ENCODE measurements around the gene SYT17.
"Not testable (repeated sequence)": the region's sequence is repeated elsewhere in the genome, so short reads cannot be mapped to it uniquely, and the experiment has no call there.

The SYT17 gene

DNA sequence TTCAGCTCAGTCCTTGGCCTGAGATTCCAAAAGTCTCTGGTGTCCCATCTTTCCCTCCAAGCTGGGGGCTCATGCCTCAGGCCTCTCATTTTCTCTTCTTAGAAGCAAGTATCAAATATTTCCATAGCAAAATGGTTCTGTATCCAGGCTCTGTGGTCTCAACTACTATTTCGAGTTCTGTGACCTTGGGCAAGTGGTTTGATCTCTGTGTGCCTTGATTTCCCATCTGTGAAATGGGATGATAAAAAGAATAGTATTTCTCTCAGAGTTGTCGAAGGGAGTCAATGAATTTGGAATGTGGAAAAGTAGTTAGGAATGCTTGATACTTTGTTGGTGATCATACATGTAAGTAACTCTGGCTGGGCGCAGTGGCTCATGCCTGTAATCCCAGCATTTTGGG is 6.4 kb downstream of the SYT17 start:
- DNase-seq (ENCODE audit: low spot score): no peak

DNA sequence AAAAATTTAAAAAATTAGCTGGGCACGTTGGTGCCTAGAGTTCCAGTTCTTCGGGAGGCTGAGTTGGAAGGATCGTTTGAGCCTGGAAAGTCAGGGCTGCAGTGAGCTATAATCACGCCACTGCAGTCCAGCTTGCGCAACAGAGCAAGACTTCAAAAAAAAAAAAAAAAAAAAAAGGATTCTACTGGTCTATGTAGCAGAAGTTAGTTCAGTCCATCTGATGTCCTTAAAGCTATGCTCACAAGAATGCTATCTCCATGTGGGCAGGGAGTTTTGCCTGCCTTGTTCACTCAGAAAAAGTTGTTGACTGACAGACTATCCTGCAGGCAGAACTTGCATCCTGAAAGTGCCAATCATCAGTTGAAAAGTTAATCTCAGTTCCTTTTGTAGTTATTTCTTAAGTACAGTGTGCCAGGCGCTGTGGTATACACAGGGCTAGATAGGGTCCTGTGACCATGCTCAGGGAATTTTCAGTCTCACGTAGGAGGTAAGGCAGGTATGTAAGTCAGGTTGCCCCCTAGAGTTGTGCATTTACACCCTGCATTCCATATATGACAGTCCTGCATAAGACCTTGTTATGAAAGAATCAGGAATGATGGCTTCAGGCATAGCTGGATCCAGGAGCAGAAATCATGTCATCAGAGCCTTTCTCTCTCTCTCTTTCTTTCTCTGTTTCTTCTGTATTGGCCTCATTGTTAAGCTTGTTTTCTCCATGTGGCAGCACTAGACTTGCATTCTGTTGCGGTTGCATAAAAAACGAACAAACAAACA is 7.6 kb downstream of the SYT17 start:
- no peak for DNase-seq (ENCODE audit: low spot score)

DNA sequence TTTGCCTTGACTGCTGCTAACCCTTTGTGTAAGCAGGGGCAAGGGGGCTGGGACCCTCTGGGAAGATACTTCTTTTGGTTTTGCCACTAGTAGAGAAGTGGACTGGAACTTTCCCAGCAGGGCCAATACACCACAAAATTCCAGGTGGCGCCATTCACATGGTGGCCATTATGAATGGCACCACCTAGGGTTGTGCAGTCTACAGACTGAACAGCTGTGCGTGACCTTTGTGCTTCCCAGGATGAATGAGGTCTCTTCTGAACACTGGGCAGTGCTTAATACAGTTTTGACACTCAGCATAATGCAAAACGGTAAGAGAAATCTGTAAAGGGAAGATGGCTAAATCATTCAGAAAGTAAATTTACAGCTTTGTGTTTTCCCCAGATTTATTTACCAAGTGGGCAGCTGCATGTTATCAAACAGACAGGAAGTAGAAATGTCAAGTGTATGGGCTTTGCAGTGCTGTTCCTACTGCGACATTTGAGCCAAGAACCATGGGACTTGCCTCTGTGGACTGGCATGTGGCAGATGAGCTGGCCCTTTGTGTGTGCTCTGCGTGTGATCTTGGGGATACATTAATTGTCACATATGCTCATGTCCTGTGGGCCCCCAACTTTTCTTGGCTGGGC is 9.2 kb downstream of the SYT17 start:
- DNase-seq (ENCODE audit: low spot score): no peak

DNA sequence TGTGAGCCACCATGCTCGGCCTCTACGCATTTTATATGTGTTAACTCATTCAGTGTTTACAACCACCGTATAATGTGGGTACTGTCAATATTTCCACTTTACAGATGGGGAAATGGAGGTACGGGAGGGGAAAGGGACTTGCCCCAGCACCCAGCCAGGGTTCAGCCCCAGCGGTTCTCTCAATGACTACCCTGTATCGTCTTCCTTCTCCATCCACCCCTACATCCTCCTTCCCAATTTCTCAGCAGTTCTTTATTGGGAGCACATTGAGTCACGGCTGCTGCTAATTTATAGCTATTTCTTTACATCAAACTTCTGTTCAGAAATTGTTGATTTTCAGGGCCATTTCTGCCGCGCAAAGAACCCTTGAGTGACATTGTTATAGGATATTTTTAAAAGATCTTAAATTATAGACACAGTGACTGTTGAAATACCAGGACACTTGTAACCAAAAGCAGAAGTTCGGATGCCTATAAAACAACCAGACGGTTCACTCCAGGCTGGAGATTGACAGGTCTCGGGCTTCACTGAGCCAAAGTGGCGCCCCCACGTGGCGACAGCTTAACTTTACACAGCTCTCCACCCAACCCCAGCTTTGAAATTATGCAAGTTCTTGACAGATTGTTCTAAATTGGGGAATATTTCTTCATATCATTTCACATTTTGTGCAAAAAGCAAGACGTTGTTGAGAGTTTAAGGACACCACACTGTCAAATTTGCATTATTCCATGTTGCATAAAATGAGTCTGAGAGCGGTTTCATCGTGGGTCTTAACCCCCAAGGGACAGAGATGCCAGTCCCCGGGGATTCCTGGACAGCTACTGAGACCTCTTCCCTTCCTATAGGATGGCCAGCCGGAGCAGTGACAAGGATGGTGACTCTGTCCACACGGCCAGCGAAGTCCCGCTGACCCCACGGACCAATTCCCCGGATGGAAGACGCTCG is 11.8 kb downstream of the SYT17 start:
- DNase-seq (ENCODE audit: low spot score): peak; percentile 28

DNA sequence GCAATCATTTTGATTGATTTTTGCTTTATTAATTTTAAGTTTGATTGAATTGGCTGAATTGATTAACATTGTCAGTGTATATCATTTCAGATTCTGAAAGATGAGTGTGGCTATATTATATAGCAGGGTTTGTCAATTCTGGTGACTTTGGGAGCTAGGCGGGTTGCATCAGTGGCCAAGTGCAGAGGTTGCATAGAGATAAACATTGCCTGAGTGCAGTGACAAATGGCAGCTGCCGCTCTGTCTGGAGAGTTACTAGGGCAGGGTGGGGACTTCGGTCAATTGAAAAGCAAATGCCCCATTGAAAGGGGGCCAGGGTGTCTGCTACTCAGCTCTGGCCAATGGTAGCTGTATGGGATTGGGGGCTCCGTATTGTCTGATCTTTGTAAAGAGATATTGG is 12.7 kb downstream of the SYT17 start:
- no peak for DNase-seq (ENCODE audit: low spot score)

DNA sequence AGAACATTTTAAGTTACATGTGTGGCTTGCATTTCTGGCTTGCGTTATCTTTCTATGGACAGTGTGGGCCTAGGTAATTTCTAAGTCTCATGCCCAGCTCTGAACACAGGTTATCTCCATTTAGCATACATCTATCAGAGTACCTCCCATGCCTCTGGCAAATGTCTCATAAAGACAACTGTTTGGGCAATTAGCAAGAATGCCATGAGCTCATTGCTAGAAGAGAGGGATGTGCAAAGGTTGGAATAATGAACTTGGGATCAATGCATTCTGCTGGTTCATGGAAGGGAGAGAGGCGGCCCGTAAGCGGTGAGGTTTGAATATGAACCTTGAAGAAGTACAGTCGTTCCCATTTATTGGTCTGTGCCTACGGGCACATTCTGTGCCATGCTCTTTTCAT is 14.4 kb downstream of the SYT17 start:
- no peak for DNase-seq (ENCODE audit: low spot score)

DNA sequence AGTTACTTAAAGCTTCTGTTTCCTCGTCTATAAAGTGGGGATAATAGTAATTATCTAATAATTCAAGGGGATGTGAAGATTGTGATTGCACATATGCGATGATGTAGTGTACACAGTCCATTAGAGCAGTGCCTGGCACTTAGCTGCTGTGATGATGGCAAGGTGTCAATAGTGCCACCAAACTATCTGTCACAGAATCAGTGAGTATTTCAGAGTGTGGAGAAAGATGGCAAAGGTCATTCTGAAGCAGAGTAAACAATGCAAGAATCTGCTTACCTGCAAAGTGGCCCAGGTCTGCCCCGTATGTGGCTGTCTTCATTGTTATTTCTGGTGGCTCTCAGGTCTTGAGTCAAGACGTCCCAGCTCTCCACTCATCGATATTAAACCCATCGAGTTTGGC is 15.1 kb downstream of the SYT17 start:
- DNase-seq (ENCODE audit: low spot score): no peak

DNA sequence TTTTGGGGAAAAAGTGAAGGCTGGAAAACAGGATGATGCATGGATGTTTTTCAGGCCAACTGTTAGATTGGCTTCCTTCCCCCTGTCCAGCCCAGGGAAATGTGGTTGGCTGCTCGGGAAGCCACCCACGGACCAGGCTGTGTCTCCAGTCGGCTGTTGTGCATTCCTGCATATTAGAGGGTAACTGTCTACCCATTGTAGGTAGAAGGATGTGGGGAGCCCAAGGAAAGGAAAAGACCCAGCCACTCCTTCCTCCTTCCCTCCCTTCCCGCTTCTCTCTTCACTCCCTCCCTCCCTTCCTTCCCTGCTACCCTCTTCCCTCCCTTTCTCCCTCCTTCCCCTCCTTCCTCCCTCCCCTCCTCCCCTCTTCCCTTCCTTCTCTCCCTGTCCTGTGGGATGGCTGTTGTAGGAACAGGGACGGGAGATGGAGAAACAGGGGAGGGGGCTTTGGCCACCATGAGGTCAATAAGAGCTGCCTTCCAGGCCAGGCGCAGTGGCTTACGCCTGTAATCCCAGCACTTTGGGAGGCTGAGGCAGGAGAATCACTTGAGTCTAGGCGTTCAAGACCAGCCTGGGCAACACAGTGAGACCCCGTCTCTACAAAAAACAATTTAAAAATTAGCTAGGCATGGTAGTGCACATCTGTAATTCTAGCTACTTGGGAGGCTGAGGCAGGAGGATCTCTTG is 16.9 kb downstream of the SYT17 start:
- no peak for DNase-seq (ENCODE audit: low spot score)

DNA sequence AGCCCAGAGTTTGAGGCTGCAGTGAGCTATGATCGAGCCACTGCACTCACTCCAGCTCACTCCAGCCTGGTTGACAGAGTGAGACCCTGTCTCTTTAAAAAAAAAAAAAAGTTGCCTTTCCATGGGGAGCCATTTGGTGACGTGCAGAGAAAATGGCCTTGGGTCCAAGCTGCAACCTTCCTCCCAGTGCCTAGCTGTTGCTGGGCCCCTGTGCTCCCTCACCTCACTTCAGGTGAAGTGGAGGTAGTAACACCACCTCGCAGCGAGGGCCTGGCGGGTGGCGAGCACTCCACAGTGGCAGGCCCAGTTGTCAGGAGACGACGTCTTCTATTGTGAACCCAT is 17.4 kb downstream of the SYT17 start:
- DNase-seq (ENCODE audit: low spot score): no peak

DNA sequence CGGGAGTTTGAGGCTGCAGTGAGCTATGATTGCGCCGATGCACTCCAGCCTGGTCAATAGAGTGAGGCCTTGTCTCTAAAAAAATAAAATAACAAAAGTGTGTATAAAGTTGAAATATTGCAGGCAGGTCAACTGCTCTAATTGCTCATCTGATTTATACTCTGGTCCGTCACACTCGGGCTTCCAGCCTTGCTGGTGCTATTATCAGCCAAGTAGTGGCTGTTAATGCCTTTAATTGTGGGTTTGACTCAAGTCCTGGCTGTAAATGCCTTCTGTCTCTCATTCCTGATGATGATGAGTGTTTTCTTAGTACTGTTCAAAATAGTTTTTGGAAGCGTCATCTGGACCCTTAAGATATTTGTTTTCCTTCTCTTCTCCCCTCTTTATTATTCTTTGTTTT is 18.4 kb downstream of the SYT17 start:
- no peak for DNase-seq (ENCODE audit: low spot score)

DNA sequence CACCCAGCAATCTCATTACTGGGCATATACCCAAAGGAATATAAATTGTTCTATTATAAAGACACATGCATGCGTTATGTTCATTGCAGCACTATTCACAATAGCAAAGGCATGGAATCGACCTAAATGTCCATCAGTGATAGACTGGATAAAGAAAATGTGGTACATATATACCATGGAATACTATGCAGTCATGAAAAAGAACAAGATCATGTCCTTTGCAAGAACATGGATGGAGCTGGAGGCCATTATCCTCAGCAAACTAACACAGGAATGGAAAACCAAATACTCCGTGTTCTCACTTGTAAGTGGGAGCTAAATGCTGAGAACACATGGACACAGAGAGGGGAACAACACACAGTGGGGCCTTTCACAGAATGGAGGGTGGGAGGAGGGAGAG is 19.9 kb downstream of the SYT17 start:
- not testable (repeated sequence) for DNase-seq (ENCODE audit: low spot score)

DNA sequence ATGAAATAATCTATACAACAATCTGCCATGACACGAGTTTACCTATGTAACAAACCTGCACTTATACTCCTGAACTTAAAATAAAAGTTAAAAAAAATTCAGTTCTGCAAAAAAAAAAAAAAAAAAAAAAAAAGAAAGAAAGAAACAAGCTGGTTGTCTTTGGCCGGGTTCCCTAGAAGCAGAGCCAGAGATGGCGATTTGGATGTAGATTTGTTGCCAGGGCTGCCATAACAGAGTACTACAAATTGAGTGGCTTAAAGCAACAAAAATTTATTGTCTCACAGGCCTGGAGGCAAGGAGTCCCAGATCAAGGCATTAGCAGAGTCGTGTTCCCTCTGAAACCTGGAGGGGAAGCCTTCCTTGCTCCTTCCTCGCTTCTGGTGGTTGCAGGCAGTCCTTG is 20.4 kb downstream of the SYT17 start:
- DNase-seq (ENCODE audit: low spot score): no peak

DNA sequence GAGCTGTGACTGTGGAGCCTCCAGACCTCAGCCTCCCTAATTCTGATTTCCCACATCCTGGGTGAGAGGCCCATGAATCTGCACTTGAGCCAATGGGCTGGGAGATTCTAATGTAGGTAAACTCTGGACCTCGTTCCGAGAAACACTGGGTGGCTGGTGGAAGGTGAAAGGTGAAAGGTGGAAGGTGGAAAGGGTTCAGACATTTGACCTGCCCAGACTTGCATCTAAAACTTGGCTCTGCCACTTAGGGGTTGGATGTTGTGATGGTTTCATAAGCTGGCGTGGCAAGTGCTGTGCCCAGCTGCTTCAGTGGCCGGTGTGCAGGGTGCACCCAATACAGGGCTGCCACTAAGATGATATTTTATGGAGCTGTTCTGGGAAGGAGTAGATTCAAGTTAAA is 24.8 kb downstream of the SYT17 start:
- DNase-seq (ENCODE audit: low spot score): no peak

DNA sequence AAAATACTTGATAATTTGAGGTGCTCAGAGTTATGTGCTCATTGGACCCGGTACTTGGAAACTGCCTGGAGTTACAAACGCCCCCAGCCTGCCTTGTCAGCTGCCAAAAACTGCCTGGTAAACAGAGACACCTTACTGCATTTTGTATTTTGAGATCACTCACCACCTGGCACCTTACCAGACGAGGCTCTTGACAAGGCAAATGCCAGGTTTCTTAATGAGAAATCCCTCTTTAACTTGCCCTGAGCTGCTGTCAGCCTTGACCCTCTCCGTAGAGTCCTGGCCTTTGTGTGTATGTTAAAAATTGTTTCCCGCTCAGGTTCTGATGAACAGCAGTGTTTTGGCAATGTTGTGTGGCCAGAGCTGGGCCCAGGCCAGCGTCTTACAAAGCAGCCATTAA is 28.8 kb downstream of the SYT17 start:
- no peak for DNase-seq (ENCODE audit: low spot score)

DNA sequence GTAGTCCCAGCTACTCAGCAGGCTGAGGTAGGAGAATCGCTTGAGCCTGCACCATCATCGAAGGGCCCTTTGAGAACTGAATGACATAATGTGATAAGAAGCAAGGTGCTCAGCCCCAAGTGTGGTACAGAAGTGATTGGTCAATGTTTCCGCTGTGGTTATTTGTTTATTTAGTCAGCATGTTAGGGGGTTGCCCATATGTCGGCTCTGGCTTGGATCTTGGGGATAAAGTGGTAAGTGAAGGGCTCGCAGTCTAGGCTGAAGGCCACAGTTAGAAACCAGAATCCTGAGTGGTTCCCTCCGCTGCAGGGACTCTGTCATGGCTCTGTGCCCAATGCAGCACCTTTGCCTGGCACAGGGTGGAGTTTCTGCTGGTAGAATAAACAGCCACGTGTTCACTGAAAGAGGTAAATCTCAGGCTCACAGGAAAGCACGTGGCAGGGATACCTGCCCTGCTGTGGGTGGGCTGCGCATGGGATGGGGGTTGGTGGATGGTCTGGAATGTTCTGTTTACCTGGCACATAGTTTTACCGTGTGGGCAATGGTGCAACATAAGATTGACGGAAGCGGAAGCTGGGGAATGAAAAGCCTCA is 35.4 kb downstream of the SYT17 start:
- DNase-seq (ENCODE audit: low spot score): no peak

DNA sequence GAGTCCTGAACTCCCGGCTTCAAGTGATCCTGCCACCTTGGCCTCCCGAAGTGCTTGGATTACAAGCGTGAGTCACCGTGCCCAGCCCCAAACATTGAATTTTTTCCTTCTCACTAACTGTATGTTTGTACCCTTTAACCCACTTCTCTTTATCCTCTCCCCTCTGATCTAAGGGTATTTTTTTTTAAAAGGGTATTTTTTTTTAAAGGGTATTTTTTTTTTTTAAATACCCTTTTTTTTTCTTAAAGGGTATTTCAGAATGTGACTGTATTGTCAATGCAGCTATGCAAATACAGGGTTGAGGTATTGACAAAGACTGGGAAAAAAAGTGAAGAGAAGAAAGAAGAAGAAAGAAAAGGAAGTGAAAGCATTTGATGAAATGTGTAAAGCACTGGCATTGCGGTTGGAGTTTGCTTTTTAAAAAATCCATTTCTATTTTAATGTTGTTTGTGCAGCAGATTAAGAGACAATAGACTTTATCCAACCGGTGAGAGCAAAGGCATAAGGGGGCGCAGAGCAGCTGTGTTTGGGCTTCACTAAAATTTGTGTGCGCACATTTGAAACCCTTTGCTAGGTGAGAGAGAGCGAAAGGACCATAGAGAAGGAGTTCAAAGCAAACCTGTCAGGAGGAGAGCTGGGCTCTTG is 42.4 kb downstream of the SYT17 start:
- DNase-seq (ENCODE audit: low spot score): no peak

DNA sequence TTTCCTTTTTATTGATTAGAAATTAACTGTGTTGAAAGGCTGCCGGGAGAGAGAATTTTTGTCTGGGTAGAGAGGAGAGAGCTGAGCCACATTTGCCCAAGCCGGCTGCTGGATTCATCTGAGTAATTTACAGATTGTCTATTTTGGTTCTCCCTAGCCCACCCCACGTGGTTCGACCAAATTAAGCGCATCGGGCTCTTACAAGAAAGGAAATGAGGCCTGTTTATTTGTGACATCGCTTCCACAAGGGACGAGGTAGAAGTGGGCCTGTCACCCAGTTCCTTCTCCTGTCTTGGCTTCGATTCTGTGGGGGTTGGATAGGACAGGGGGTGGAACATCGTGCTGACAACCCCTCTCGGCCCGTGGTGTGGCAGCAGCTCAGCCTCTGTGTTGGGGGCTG is 42.9 kb downstream of the SYT17 start:
- no peak for DNase-seq (ENCODE audit: low spot score)

DNA sequence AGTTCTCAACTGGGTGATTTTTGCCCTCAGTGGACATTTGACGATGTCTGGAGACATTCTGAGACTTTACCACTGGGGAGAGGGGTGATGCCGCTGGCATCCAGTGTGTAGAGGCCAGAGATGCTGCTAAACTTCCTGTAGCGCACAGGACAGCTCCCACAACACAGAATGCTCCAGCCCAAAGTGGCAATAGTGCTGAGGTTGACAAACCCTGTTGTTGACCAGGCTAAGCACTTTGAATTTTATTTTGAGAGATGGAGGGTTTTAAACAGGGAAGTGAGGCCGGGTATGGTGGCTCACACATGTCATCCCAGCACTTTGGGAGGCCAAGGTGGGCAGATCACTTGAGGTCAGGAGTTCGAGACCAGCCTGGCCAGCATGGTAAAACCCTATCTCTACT is 44.0 kb downstream of the SYT17 start:
- no peak for DNase-seq (ENCODE audit: low spot score)

DNA sequence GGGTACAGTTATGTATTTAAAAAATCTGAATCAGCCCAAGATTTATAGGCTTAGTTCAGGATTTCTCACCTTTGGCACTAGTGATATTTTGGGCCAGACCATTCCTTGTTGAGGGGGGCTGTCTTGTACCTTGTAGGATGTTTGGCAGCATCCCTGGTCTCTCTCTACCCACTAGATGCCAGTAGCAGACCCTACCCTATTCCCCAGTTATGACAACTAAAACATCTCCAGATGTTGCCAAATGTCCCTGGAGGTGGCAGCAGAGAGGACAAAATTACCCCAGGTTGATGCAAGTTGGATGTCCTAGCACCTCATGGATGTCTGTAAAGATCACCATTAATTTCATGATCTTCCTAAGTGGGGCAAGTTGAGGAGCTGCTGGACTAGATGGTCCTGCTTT is 45.8 kb downstream of the SYT17 start:
- no peak for DNase-seq (ENCODE audit: low spot score)

DNA sequence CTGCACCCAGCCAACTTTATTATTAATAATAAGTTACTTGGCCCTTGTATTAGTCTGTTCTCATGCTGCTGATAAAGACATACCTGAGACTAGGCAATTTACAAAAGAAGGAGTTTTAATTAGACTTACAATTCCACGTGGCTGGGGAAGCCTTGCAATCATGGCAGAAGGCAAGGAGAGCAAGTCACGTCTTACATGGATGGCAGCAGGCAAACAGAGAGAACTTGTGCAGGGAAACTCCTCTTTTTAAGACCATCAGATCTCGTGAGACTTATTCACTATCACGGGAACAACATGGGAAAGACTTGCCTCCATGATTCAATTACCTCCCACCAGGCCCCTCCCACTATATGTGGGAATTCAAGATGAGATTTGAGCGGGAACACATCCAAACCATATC is 47.7 kb downstream of the SYT17 start:
- no peak for DNase-seq (ENCODE audit: low spot score)

DNA sequence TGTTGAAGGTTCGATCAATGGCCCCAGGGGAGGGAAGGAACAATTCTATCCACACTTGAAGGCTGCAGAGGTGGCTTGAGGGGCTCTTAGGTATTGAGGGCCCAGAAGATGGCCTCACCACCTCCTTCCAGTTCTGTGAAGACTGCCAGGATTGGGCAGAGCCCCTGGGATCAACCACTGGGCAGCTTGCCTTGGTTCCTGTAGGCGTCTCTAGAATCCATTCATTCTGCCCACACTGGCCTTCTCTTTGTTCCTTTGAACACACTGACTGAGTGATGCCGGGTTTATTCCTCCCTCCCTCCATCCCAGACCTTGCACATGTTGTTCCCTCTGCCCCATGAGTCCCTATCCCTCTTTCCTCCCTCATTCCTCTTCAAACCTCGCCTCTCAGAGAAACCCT is 50.5 kb downstream of the SYT17 start:
- DNase-seq (ENCODE audit: low spot score): no peak

DNA sequence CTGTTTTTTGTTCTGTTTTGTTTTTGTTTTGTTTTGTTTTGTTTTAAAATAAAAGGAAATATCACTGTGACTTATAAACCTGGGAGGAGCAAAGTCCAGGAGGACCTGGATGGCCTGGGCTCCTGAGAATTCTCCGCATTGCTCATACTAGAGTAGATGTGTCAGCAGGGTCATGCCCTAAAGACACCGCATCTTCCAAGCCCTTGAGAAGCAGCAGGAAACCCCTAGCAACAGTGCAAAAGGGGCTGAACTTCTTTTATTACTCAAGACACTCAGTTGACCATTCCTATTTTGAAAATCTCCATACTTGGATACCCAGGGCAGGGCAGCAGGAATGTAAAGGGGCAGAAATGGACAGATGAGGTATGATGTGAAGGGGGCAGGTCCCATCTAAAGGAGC is 51.8 kb downstream of the SYT17 start:
- no peak for DNase-seq (ENCODE audit: low spot score)

Data from kidney capillary endothelial cell (primary cell).